Measurements from ENCODE around the gene TMEM255B. TPM values are rescaled to one million over a fixed set of nuclear protein-coding genes. Genes with fewer than 3 reads are reported as not detected.
"Not testable (repeated sequence)": the region's sequence is repeated elsewhere in the genome, so short reads cannot be mapped to it uniquely, and the experiment has no call there.

The TMEM255B gene
- total RNA-seq, 1 donor from 2014 or later: 2.0 TPM

DNA sequence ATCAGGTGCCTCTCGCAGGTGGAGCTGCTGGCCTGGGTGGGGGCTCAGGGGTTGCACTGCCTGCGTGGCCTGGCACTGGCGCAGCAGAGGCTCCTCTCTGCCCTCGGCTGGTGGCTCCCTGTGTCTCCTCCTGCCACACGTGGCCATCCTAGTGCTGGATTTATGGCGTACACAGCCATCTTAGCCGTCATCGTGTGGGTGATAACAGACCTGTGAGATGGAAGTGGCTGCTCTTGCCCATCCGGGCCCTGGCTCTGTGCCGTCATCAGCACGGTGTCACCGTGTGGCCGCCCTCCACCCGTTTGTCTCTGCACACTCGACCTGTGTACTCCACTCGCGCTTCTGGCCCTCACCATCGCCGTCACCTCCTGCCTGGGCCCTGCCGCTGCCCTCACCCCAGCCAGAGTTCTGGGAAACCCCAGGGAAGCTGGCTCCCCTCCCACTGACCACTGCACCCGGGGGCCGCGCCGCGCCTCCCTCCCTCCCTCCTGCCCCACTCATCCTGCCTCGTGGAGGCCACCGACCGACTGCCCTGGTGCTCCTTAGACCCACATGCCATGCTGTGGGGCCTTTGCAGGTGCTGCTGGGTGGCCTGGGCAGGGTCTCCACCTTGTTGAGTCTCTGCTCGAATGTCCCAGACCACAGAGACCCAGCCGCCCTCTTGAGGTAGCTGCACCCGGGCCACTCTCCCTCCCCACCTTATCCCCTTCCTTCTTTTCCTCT is 29.5 kb downstream of the TMEM255B start:
- Mint-ChIP-seq H3K9me3 (no peaks in the 10 kb centered on the region), H3K4me3 (no peak overlapping the region), H3K27ac (no peak overlapping the region), H3K27me3 (peaks cover 6% of the 10 kb centered on the region), H3K4me1 (no peaks in the 10 kb centered on the region), H3K36me3 (ENCODE audit: low read depth) (no peaks in the 10 kb centered on the region)
- DNase-seq: no peak
- intact Hi-C loops (cut with micrococcal nuclease): no loop called here

DNA sequence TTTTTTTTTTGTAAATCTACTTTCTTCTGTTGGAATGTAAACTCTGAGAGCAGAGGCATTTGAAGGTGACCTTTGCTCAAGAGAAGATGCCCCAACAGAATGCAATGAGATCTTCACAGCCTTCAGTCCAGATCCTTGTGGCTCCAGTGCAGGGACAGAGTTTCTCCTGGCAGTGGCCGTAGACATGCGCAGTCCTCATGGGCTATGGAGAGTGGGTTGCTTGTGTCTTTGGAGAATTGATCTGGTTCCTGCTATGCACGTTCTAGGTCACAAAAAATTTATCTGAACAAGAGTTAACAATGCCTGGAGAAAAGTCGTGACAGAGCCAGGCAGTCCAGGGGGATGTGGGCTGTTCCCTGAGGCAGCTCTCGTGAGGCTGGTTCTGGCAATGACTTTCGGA is 30.1 kb downstream of the TMEM255B start:
- intact Hi-C loops (cut with micrococcal nuclease): no loop called here
- no peak overlapping the region for H3K27ac Mint-ChIP-seq

DNA sequence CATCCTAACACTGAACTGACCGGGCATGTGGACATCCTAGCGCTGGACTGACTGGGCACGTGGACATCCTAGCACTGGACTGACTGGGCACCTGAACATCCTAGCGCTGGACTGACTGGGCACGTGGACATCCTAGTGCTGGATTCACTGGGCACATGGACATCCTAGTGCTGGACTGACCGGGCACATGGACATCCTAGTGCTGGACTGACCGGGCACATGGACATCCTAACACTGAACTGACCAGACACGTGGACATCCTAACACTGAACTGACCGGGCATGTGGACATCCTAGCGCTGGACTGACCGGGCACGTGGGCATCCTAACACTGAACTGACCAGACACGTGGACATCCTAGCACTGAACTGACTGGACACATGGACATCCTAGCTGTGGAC is 30.9 kb downstream of the TMEM255B start:
- intact Hi-C loops (cut with micrococcal nuclease); H3K4me3 Mint-ChIP-seq; H3K9me3 Mint-ChIP-seq; H3K4me1 Mint-ChIP-seq; H3K36me3 Mint-ChIP-seq (ENCODE audit: low read depth); DNase-seq; H3K27me3 Mint-ChIP-seq; H3K27ac Mint-ChIP-seq: not testable (repeated sequence)

More for the DNA sequence above, 30.1 kb downstream of the TMEM255B start:
- Mint-ChIP-seq H3K36me3 (ENCODE audit: low read depth) (no peaks in the 10 kb centered on the region), H3K4me3 (no peak overlapping the region), H3K4me1 (no peaks in the 10 kb centered on the region), H3K27me3 (peaks cover 4% of the 10 kb centered on the region), H3K9me3 (no peaks in the 10 kb centered on the region)
- no peak for DNase-seq

DNA sequence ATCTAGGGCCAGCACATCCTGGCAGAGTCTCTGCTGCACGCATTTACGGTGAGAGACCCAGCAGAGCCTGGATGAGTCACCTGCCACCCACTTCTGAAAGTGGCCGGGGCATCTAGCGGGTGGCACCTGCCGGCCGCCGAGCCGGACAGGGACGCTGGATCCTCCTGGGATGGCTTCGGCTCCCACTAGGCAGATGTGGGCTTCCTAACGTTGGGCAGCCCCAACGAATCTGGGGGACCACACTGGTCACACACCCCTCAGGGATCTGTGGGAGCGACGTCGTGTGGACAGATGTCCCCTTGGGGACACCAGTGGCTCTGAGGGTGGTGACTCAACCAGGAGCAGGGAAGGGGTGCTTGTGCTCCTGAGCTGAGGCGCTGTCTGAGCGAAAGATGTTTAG is 32.2 kb downstream of the TMEM255B start:
- H3K9me3 Mint-ChIP-seq: no peaks in the 10 kb centered on the region
- DNase-seq: no peak
- H3K27me3 Mint-ChIP-seq: no peaks in the 10 kb centered on the region
- H3K4me1 Mint-ChIP-seq: no peaks in the 10 kb centered on the region
- H3K27ac Mint-ChIP-seq: no peak overlapping the region
- intact Hi-C loops (cut with micrococcal nuclease): no loop called here
- H3K36me3 Mint-ChIP-seq (ENCODE audit: low read depth): no peaks in the 10 kb centered on the region
- H3K4me3 Mint-ChIP-seq: no peak overlapping the region

- Mint-ChIP-seq H3K4me3 (no peak overlapping the region), H3K4me1 (no peaks in the 10 kb centered on the region), H3K9me3 (no peaks in the 10 kb centered on the region), H3K36me3 (ENCODE audit: low read depth) (no peaks in the 10 kb centered on the region), H3K27ac (no peak overlapping the region), H3K27me3 (no peaks in the 10 kb centered on the region)
- no peak for DNase-seq
- intact Hi-C loops (cut with micrococcal nuclease): no loop called here
Measured at GRCh38 chr13:113791761-113792160, 32.7 kb downstream of the TMEM255B start.

GRCh38 chr13:113792236-113792770 is 33.3 kb downstream of the TMEM255B start:
- Mint-ChIP-seq H3K27me3 (no peaks in the 10 kb centered on the region), H3K4me3 (no peak overlapping the region), H3K9me3 (no peaks in the 10 kb centered on the region), H3K4me1 (no peaks in the 10 kb centered on the region), H3K27ac (no peak overlapping the region), H3K36me3 (ENCODE audit: low read depth) (no peaks in the 10 kb centered on the region)
- intact Hi-C loops (cut with micrococcal nuclease): no loop called here
- no peak for DNase-seq

DNA sequence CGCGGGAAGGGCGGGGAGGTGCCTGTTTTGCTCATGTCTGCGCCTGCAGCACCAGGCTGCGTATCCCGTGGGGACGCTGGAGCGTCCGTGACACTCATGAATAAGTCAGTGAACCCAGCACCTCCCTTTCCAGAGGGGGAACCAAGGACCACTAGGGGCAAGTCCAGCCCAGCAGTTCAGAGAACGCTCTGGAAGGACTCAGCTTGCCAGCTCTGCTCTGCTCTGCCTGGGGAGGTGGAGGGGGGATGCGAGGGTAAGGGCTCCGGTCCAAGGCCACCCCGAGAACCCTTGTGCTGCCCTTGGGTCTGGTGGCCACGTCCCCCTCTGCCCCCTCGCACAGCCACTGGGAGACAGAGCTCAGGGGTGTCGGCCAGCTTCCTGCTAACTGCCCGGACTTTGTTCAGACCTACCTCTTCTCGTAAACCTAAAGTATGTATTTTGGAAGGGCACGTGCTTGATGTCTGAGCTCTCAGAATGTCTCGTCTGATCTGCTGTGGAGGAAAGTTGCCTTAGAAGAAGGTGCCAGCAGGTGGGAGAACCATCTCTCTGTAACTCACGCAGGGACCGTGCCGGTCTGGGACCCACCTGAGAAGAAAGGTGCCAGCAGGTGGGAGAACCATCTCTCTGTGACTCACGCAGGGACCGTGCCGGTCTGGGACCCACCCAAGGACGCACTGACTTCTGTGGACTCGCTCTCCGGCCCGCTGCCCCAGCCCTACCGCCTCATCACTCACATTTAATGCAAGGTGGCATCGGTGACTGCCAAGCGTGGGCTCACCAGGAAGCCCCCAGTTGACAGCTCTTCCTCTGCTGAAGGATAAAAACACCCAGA is 34.1 kb downstream of the TMEM255B start:
- no peaks in the 10 kb centered on the region for H3K4me1 Mint-ChIP-seq
- no peak for DNase-seq
- H3K4me3 Mint-ChIP-seq: no peak overlapping the region
- no peaks in the 10 kb centered on the region for H3K36me3 Mint-ChIP-seq (ENCODE audit: low read depth)
- no peak overlapping the region for H3K27ac Mint-ChIP-seq
- no peaks in the 10 kb centered on the region for H3K9me3 Mint-ChIP-seq
- intact Hi-C loops (cut with micrococcal nuclease): no loop called here
- H3K27me3 Mint-ChIP-seq: no peaks in the 10 kb centered on the region

- H3K4me1 Mint-ChIP-seq: no peaks in the 10 kb centered on the region
- no peak overlapping the region for H3K4me3 Mint-ChIP-seq
- no peaks in the 10 kb centered on the region for H3K27me3 Mint-ChIP-seq
- no peak for DNase-seq
- intact Hi-C loops (cut with micrococcal nuclease): no loop called here
- no peaks in the 10 kb centered on the region for H3K9me3 Mint-ChIP-seq
- H3K27ac Mint-ChIP-seq: no peak overlapping the region
- H3K36me3 Mint-ChIP-seq (ENCODE audit: low read depth): no peaks in the 10 kb centered on the region
Measured at GRCh38 chr13:113793718-113794085, 34.7 kb downstream of the TMEM255B start.

- no peaks in the 10 kb centered on the region for H3K9me3 Mint-ChIP-seq
Measured at GRCh38 chr13:113794086-113794485, 35.1 kb downstream of the TMEM255B start.

DNA sequence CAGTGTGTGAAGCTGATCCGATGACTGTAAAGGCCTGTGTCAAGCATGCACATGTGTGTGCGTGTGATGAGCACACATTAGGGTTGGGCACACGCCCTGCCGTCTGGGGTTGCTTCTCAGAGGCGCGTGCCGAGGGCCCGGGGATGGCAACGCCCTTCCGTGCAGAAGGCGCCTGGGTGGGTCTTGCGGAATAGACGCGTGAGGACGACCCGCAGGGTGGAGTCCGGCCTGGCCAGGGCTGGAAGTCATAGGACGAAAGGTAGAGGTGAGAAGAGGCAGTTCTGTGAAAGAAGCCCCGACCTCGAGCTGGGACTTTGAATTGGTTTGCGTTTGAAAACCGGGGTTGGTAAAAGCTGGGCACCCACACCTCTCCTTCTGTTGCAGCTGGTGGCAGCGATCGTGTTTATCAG is 35.7 kb downstream of the TMEM255B start:
- no peaks in the 10 kb centered on the region for H3K27me3 Mint-ChIP-seq
- intact Hi-C loops (cut with micrococcal nuclease): no loop called here
- H3K36me3 Mint-ChIP-seq (ENCODE audit: low read depth): no peaks in the 10 kb centered on the region
- no peaks in the 10 kb centered on the region for H3K4me1 Mint-ChIP-seq
- H3K9me3 Mint-ChIP-seq: no peaks in the 10 kb centered on the region
- H3K27ac Mint-ChIP-seq: no peak overlapping the region
- DNase-seq: no peak
- H3K4me3 Mint-ChIP-seq: no peak overlapping the region

More at GRCh38 chr13:113794086-113794485, 35.1 kb downstream of the TMEM255B start:
- DNase-seq: no peak
- Mint-ChIP-seq H3K4me1 (no peaks in the 10 kb centered on the region), H3K36me3 (ENCODE audit: low read depth) (no peaks in the 10 kb centered on the region), H3K4me3 (no peak overlapping the region), H3K27ac (no peak overlapping the region), H3K27me3 (no peaks in the 10 kb centered on the region)
- intact Hi-C loops (cut with micrococcal nuclease): no loop called here

GRCh38 chr13:113795362-113795761 is 36.3 kb downstream of the TMEM255B start:
- H3K27me3 Mint-ChIP-seq; H3K27ac Mint-ChIP-seq; intact Hi-C loops (cut with micrococcal nuclease); DNase-seq; H3K9me3 Mint-ChIP-seq; H3K4me3 Mint-ChIP-seq; H3K36me3 Mint-ChIP-seq (ENCODE audit: low read depth); H3K4me1 Mint-ChIP-seq: not testable (repeated sequence)

DNA sequence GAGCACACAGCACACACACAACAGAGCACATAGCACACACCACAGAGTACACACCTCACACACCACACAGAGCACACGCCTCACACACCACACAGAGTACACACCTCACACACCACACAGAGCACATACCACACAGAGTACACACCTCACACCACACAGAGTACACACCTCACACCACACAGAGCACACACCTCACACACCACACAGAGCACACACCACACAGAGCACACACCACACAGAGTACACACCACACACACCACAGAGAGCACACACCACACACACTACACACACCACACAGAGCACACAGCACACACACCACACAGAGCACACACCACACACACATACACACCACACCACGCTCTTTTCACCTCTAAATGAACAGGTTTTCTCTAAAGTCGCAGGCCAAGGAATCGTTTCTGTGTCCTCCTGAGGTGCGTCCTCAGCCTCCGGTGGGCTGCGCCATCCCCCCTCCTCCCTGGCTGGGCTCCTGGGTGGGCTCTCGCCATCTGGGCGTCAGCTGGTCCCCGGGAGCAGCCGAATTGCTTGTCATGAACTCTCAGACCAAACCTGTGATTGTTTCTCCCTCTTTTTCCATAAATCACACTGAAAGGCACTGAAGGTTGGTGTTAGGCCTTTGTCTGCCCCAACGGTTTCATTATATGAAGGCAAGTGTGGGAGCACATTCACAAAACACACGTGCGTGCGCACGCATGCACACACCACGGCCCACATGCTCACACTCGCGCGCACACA is 37.4 kb downstream of the TMEM255B start:
- Mint-ChIP-seq H3K9me3 (no peaks in the 10 kb centered on the region), H3K4me3 (no peak overlapping the region)
- intact Hi-C loops (cut with micrococcal nuclease): no loop called here

DNA sequence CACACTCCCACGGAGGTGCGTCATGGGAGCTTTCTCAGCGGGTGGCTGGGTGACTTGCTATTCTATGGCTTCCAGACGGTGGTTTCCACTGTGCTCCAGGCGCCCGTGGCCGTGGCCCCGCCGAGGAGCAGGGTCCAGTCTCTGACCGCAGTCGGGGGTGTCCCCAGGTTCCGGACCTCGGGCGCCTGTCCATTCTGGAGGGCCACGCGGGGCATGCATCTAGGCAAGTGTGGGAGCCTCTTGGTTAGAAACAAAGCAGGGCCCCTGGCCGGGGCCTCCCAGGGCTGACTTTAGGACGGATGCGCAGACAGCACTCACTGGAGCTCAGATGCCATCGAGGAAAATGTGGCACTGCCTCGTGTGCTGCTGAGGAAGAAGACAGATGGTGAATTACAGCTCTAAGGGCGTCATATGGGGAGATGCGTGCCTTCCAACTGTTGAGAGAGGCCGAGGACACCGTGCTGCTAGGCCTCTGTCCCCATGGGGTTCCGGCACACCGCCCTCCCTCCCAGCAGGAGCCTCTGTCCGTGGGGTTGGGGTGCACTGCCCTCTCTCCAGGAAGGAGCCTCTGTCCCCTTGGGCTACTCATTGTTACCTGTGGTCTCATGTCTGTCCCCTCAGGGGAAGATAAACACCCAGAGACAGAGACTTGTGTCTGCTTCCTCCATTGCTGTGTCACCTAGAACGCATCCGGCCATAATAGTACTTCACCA is 38.1 kb downstream of the TMEM255B start:
- H3K4me1 Mint-ChIP-seq: no peaks in the 10 kb centered on the region
- H3K27ac Mint-ChIP-seq: no peak overlapping the region
- no peak overlapping the region for H3K4me3 Mint-ChIP-seq
- no peaks in the 10 kb centered on the region for H3K27me3 Mint-ChIP-seq
- H3K9me3 Mint-ChIP-seq: no peaks in the 10 kb centered on the region
- intact Hi-C loops (cut with micrococcal nuclease): no loop called here
- H3K36me3 Mint-ChIP-seq (ENCODE audit: low read depth): no peaks in the 10 kb centered on the region
- DNase-seq: no peak

More for the DNA sequence above, 37.4 kb downstream of the TMEM255B start:
- DNase-seq: no peak
- Mint-ChIP-seq H3K27me3 (no peaks in the 10 kb centered on the region), H3K36me3 (ENCODE audit: low read depth) (no peaks in the 10 kb centered on the region), H3K4me1 (no peaks in the 10 kb centered on the region), H3K27ac (no peak overlapping the region)

Data from activated CD4-positive, alpha-beta T cell treated with anti-CD3 and anti-CD28 coated beads, Interleukin-2, amount 10 ng/mL, durations not matched to agents 24 days and 14 days (primary cell).